GM19438 (cell line): ENCODE results near the gene CLK2.
"Not testable (repeated sequence)": the region's sequence is repeated elsewhere in the genome, so short reads cannot be mapped to it uniquely, and the experiment has no call there.

Experiments used
- ATAC-seq: cut with Tn5 transposase; IDR thresholded peaks from one replicate; pipeline ENCODE4 v1.9.1; 2021; ENCODE audit warnings: low read depth; ENCODE audit not compliant: unreplicated experiment

The CLK2 gene

DNA sequence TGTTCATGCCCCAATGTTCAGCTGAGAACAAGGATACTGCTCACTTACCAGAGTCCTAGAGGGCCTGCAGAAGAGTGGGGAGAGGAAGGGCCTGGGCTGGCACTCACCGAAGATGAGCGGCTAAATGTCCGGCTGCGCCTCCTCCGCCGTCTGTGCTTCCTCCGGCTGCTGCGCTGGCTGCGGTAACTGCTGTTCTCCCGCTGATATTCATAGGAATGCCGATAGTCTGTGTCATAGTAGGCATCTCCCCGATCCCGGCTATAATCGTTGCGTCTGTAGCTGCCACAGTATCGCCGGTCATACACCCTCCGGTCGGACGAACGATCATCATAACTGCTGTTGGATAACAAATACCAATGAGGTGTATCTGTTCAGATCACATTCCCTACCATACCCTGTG, 3.9 kb downstream of the CLK2 start:
- no peak for ATAC-seq

DNA sequence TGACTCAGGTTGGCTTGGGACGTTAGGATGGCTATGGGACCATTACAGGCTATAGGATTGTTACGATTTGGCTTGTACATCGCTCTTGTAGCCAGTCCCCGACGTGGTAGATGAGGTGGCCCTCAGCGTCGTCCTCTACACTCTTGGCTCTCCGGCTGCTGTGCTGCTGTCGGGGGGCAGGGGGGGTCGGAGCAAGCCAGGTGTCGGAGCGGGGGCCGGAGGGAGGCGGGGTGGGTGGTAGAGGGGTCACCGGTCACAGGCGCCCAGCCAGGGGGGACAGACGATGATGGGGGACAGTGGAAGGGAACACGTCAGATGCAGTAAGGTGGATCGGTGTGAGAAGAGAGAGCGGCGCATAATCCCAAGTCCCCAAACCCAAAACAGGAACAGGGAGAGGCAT, 4.7 kb downstream of the CLK2 start:
- no peak for ATAC-seq

DNA sequence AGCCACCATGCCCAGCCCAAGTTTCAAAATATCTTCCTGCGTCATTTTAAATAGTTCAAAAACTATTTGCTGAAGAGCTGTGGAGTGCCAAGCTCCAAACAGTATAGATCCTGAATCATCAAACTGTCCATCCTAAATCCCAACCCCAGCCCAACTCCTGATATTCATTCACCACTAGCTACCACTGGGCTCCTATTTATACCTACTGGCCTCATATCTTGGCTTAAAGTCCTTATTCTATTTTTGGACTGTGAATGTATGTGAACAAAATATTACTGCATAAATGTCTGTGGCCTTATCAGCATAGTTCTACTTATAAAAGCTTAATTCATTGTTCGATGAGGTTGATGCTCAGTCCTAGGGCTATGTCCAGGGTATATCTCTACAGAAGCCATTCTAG, 5.9 kb downstream of the CLK2 start:
- ATAC-seq: no peak

DNA sequence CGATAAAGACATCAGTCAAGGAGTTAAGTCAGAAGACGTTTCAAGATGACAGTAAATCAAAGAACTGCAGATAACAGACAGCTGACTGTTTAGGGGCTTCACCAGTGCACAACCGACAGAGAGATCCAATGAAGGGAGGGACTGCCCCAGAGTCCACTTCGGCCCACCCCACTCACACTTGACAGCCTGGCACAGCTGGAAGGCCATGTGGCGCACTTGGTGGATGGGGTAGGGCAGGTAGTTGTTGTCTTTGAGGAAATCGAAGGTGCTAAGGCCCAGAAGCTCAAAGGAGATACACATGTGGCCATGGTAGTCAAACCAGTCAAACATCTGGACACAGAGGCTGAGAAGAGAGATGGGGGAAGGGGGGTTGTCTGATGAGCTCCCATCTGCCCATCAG, 6.8 kb downstream of the CLK2 start:
- no peak for ATAC-seq

DNA sequence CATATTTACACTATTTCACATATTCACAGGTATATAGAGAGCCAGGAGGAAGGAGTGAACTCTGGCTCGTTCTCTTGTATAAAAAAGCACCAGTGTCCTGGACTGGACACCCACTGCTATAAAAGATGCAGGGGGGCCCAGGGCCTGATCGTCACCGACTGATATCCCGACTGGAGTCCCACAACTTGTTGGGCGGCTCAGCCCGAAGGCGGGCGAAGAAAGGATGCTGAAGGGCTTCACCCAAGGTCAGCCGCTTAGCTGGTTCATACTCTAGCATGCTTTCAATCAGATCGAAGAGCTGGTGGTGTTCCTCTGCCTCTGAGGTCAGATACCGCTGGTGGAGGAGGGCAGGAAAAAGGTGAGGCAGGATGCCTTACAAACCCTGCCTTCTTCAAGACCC, 10.2 kb downstream of the CLK2 start:
- no peak for ATAC-seq

DNA sequence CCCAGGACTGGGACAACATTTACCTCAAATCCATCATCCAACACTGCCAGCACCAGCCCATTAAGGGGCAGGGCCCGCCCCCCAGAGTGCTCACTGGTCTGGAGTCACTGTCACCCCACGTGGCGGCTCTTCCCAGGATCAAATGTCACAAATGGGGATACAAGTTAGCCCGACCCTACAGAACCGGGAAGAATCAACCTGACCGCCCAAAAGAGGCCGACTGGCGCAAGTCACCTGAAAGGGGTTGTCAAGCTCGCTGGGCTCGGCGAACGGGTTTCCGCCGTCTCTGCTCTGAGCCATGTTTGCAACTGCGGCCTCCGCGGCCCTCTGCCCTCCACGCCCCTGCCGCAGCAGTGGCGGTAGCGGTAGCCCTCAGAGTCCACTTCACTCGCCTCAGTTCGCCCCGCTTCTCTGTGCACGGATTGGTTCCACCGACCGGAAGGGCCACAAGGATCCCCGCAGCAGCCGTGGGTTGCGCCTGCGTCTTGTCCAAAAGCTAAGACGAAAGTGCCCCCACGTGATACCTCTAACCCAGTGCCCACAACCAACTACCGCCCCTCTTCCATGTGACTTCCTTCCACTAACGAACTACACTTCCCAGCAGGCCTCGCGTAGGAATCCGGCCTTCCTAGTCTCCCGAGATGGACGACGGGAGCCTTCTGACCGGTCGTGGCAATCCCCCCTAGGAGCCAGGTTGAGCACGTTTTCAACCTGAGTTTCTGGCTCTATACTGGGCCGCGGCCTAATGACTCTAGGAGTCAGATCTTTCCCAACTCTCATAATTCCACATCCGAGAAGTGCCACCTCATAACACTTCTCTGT, 11.2 kb downstream of the CLK2 start, which contains the start of gene SCAMP3:
Gene SCAMP3, minus strand, starts transcription at position 509 of the 822 bp plus-strand sequence. Its CDS starts 209 bp downstream, at position 300.
- peak; percentile 81 for ATAC-seq

DNA sequence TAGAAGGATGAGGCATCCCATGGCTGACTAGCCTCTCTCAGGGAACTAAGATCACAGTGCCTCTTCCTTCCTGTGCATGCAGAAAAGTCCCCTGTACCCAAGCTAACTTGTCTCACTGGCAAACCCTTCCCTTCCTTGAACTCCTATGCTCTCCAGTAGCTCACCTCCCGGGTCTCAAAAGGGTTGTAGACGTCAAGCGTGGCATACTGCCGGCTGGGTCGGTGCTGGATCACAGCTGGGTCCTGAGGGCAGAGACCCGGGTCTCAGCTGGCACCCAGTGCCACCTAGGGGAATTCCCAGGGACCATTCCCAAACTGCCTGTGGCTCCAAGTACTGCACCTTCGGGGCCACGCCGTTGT, 11.8 kb downstream of the CLK2 start:
- peak; percentile 24 for ATAC-seq

DNA sequence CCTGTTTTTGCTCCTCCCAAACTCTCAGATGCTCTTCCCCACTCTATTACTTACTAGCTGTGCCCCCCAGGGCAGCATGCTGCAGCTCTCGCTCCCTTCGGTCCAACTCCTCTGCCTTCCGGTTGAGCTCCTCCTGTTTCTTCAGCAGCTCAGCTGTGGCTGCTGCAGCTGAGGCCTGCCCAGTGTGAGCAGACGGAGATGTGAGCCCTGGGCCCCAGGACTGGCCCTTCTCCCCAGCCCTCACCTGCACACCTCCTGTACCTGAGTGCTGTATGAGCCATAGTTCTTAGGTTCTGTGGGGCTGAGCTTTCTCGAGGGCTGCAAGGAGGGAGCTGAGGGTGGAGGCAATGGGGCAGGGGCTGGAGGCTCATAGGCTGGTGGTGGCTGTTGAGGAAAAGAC, 13.0 kb downstream of the CLK2 start:
- ATAC-seq: no peak

DNA sequence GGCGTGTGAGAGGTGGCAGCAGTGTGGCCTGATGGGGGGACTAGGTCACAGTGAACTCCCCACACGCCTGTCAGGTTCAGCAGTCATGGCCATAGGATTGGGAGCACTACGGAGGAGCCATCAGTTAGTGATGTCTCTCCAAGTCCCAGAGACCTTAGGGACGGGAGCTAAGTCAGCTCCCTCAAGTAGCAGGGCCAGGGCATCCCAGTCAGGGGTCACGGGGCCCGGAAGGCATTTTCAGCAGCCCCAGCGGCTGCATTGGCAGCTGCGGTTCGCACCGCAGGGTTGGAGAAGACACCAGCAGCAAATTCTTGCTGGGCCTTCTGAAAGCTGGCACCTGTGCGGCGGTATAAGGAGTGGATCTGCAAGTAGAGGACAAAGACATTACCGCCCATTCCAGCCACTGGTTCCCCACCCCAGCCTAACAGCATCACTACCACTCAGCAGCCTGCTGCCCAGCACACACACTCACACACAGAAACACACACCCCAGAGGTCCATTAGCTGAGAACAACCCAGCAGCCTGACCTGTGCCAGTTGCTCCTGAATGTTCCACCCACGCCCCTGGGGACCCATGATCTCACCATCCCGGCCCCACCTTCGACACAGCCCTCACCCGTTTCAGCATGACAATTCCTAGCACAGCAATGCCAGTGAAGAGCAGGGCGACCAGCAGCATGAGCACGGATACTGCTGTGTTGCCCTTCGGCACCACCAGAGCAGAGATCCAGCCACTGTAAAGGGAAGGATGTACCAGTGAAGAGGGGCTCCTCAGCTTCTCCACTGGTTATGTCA, 17.0 kb downstream of the CLK2 start:
- no peak for ATAC-seq

DNA sequence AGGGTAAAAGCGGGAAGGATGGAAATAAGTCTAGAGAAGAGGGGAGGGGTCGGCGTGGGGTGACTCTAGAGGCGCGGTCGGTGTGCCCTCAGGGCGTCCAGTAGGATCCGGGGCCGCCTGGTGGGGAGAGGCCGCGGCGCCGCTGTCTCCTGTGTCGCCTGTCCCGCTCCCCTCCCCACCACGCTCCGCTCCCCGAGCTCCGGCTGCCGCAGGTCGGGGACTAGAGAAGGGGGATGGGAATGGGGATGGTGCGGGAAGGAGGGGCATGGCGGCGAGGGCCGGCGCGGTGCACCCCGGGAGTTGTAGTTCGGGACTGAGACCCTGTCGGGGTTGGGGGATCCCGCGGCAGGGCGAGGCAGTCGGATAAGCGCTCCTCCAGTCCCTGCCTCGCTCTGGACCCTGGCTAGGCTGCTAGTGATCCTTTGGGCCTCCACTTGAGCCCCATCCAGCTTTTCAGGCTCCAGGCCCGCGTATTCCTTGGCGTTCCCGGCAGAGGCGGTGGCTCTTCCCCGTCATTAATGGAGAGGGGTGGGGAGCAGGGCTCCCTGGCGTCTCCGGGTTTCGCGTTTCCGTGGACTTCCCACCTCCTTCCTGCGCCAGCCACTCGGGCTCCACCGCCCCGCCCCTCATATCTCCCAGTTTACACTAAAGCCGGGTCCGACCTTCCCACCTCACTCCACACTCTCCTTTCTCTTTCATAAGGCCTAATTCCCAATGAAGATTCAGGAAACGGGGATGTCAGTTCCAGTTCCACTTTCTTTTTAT, 17.9 kb downstream of the CLK2 start, which contains the start of gene ENTREP3:
Gene ENTREP3, minus strand, starts transcription at position 241 of the 765 bp plus-strand sequence. CDS start 606 bp downstream, outside the sequence.
- ATAC-seq: no peak

DNA sequence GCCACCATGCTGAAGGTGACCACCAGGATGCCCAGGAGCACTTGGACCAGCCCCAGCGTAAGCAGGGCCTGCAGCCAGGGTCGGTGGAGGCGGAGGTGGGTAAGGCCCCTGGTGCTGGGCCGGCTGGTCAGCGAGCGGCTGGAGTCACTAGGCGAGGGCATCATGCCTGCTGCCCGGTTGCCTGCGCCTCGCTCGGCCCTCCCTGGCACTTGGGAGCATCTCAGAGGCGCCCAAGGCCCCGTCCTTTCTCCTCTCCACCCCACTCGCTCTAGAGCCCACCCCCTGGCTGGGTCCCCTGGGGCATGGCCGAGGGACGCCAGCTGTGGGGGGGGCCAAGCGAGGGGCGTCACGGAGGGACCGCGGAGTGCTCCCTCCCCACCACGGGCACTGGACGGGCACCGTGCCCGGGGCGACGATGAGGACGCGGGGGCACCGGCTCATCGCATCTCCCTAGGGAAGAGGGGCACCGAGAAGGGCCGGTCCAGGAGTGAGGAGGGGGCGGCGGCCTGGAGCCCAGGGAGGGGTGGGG, 18.5 kb downstream of the CLK2 start:
- no peak for ATAC-seq

DNA sequence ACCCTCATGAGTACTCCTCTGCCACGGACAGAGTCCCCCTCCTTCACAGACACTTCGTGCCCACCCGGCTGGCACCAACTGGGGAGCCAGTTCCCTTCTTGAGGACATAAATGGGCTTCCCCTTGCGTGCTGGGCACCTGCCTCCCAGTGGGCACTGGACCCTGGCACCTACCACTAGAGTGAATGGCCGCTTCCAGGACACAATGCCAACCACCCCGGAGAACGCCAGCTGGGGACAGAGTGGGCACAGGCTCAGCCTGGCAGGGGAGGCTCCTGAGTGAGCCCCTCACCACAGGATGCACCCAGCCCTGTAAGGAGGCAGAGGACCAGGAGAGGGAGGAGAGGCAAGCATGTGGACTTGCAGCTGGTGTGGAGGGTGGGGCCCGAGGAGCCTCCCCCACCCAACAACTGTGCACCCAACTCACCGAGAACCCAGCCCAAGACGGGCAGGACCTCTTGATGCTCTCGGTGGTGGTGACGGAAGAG, 19.0 kb downstream of the CLK2 start:
- no peak for ATAC-seq

DNA sequence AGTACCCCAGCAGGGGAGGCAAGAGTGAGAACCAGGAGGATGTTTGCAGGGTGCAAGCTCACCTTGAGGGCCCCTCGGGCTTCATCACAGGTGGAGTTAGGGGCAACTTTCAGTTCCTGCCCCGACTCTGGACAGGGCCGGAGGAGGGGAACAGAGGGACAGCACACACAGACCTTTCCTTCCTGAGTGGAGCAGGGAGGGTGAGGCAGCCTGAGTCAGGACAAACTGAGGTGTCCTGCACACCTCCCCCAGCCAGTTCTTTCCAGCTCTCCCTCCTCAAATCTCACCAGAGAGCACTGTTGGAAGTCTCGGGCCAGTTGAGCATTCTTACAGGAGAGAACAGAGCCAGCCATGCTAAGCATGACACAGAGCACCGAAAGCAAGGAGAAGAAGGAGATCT, 19.5 kb downstream of the CLK2 start:
- ATAC-seq: no peak

DNA sequence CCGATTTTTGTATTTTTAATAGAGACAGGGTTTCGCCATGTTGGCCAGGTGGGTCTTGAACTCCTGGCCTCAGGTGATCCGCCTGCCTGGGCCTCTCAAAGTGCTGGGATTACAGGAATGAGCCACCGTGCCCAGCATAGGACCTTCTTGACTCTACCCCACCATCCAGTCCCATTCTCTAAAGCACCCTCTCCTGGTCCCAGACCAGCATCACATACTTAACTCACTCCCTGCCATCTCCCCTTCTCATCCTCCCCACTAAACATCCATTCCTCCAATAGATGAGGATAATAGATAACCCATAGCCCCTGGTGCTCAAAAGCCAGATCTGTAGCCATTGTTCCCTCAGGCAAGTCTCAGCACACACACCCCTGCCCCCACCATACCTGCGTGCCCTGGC, 20.1 kb downstream of the CLK2 start:
- no peak for ATAC-seq

DNA sequence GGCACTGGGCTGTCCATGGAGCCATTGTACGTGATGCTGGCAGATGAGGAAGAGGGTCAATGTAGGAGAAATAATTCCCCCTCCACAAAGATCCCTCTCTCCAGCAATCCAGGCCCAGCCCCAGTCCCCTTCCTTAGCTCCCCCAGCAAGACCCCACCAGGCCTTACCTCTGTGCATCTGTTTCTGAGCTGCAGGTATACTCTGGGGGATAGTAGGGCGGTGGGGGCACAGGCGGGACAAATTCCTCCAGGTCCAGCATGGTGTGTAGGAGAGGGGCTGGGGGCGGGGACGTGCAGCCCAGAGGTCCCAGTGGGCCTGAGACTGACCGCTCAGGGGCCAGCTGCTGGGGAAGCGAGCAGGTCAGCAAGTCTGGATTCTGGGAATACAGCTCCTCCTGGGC, 21.7 kb downstream of the CLK2 start:
- ATAC-seq: no peak

DNA sequence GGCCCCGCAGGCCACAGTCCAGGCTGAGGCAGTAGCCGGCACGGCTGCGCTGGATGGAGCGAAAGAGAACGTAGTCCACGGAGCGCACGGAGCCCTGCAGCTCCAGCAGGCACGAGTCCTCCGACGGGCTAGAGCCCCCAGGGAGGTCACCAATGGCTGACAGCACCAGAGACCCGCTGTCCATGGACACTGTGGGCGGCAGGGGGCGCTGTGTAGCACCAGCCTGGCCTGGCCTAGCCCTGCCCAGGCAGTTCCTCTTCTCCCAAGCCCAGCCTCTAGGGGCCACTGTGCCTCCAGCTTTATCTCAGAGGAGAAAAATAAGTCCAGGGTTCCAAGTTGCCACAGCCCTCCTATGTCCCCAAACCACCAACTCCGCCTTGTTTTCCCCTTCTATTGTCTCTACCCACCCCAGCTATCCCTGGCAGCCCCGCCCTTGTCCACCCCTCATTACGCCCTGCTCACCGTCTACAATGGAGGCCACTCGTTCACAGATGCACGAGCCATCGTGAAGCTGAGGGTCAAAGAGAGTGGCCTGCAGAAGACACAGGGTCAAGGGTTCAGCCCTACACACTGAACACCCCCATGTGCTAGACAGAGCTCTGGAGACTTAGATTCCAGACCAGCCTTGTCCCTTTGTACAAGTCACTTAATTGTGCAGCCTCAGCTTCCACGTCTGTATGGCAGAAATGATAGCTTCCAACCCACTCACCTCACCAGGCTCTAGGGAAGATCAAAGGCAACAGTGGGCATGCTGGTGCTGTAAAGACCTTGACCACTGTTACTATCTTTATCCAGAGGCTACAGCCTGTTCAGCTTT, 22.5 kb downstream of the CLK2 start:
- peak; percentile 70 for ATAC-seq

DNA sequence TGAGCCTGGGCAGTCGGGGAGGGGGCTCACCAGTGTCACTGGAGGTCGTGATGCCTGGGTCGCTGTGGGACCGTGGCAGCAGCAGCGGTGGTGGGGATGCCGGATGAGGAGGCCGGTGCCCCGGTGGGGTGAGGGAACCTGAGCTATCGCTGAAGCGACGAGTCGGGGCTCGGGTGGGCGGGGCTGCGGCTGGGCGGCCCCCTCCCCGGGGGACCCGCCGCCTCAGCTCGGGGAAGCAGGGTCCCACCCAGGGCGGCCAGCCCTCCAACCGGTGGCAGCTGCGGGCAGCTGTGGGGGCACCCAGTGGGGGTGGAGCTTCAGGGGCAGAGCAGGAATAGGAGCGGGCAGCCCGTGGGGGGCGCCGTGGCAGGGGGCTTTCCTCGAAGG, 23.1 kb downstream of the CLK2 start:
- ATAC-seq: peak; percentile 10

DNA sequence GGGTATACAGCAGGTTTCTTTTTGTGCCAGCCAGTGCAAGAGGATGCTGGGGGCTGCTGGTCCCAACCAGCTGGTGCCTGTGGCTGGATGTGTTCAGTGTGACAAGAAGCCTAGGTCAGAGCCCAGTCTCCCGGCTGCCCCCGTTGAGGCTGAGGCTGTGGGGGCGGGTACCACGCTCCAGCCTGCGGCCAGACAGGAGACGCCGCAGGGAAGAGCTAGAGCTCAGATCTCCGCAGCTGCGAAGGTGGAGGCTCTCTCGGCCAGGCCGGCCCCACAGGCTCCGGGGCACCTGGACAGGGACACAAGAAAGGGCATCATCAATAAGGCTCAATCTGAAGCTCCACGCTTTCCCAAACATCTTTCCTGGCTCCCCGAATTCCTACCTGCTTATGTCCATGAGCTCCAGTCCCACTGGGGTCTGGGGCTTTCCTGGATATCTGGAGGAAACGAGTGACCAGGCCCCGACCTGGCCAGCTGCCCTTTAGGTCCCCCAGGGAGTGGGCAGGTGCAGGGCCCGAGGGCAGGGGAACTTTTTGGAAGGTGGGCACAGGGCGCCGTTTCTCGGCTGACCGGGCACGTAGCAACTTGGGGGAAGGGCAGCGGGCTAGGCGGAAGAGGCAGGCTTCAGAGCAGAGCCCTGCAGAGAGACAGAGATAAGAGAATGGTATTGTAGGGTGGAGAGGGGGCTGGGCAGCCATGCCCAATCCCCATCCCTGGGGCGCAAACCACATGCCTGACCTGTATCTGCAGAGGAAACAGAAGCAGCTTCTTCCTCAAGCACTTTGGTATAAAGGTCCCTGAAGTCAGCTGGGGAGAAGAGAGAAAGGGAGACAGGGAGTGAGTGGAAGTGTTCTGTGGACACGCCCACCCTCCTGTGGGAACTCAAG, 25.4 kb downstream of the CLK2 start:
- ATAC-seq: no peak

DNA sequence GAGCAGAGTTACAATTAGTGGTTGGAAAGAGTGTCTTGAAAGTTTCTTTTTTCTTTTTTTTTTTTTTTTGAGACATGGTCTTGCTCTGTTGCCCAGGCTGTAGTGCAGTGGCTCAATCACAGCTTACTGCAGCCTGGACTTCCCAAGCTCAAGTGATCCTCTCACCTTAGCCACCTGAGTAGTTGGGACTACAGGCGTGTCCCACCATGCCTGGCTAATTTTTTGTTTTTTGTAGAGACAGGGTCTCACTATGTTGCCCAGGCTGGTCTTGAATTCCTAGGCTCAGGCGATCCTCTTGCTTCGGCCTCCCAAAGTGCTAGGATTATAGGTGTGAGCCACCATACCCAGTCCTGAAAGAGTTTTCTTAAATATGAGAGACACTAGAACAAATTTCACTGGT, 26.5 kb downstream of the CLK2 start:
- not testable (repeated sequence) for ATAC-seq
